ENCODE measurements around the gene ENHO.

DNA sequence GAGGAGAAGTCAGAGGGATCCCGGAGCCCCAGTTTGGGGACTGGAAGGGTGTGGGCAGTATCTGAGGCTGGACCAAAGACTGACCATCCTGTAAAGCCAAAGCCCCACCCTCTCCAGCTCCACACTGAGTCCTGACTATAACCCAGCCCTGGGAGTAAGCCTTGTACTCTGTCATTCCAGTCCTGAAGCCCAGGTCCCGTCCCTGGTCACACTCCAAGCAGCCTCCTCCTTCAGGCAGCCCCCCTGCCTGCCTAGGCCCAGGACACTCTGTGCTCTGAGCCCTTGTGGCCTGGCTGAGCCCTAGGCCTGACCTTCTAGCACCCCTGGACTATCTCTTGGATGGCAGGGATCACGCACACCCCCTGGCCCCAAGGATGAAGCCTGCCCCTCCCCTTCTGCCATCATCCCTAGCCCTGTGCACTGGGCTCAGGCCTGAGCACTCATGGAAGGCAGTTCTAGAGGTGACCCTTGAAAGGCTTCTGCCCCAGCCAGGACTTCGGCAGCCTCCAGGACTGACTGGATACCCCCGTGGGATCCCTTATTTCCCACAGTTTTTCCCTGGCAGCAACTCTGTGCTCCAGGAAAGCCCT, 28.0 kb upstream of the ENHO start:
- TF ChIP-seq CTCF (IDR thresholded peaks at IDR 0.05) = no peak
- no peak for TF ChIP-seq POLR2A (IDR thresholded peaks at IDR 0.05)
